Hepatocyte (in vitro differentiated cells): ENCODE measurements around the gene CCDC61.

Source experiments
- CTCF ChIP-seq: fragments of 200-600 bp; sonication (generic); IDR thresholded peaks from 2 replicates; pipeline ENCODE4 v1.5.1; 2016; ENCODE audit warnings: antibody characterized with exemption, mild to moderate bottlenecking; ENCODE audit not compliant: poor library complexity
- EZH2 ChIP-seq: fragments of 200-600 bp; sonication (generic); IDR thresholded peaks from 2 replicates; pipeline ENCODE4 v1.6.1; 2016; ENCODE audit warnings: antibody characterized with exemption, mild to moderate bottlenecking, borderline replicate concordance
- EZH2phosphoT487 ChIP-seq: fragments of 200-600 bp; sonication (generic); IDR thresholded peaks from one replicate; pipeline ENCODE4 v1.6.1; 2018; ENCODE audit warnings: antibody characterized with exemption, mild to moderate bottlenecking, low read depth, moderate library complexity; ENCODE audit not compliant: unreplicated experiment, severe bottlenecking

GRCh38 chr19:45994456-45994997, 740 bp upstream of the CCDC61 start:
- TF ChIP-seq CTCF (no peak), EZH2 (no peak), EZH2phosphoT487 (no peak)
